Brain microvascular endothelial cell (primary cell): ENCODE results near the gene ANKRD10.

Source experiments
- DNase-seq: peaks from one replicate; pipeline ENCODE4 v3.0.0-alpha.2; 2020
- H3K27ac ChIP-seq: fragments of 250-450 bp; sonication (Bioruptor Pico); 2 replicates; pipeline ENCODE4 v1.5.1; 2020; ENCODE audit warnings: mild to moderate bottlenecking, moderate library complexity
- H3K27me3 ChIP-seq: fragments of 250-450 bp; sonication (Bioruptor Pico); replicated peaks from 2 replicates; pipeline ENCODE4 v1.5.1; 2020; ENCODE audit warnings: mild to moderate bottlenecking
- H3K36me3 ChIP-seq: fragments of 250-450 bp; sonication (Bioruptor Pico); replicated peaks from 2 replicates; pipeline ENCODE4 v1.5.1; 2020; ENCODE audit warnings: mild to moderate bottlenecking
- H3K4me3 ChIP-seq: 2 replicates; pipeline ENCODE4 v1.5.1; 2011; ENCODE audit warnings: low read depth, mild to moderate bottlenecking, control low read depth, low read length, moderate library complexity
- CTCF ChIP-seq: IDR thresholded peaks from 2 replicates; pipeline ENCODE4 v1.5.1; 2011; ENCODE audit warnings: low read depth, mild to moderate bottlenecking, moderate library complexity, low read length, control low read depth, inconsistent platforms; ENCODE audit errors: missing control alignments
- in situ Hi-C: cut with HindIII; loops from 2 replicates; pipeline ENCODE4 v1.10.0; 2017; ENCODE audit warnings: low sequenced_read_pairs, low pct_ligation_motif_present

The ANKRD10 gene

GRCh38 chr13:110866491-110867170 is 48.2 kb downstream of the ANKRD10 start:
- TF ChIP-seq CTCF: no peak
- H3K27ac ChIP-seq: no peak overlapping the region
- DNase-seq: no peak
- H3K36me3 ChIP-seq: no peaks in the 10 kb centered on the region
- in situ Hi-C loops: no loop called here
- no peak overlapping the region for H3K4me3 ChIP-seq
- no peaks in the 10 kb centered on the region for H3K27me3 ChIP-seq

GRCh38 chr13:110863685-110864084 is 51.2 kb downstream of the ANKRD10 start:
- TF ChIP-seq CTCF: no peak

GRCh38 chr13:110860983-110861382 is 53.9 kb downstream of the ANKRD10 start:
- no peak overlapping the region for H3K27ac ChIP-seq
- no peaks in the 10 kb centered on the region for H3K27me3 ChIP-seq
- in situ Hi-C loops: no loop called here
- H3K36me3 ChIP-seq: no peaks in the 10 kb centered on the region
- TF ChIP-seq CTCF: no peak
- H3K4me3 ChIP-seq: no peak overlapping the region
- DNase-seq: no peak

More at GRCh38 chr13:110863685-110864084, 51.2 kb downstream of the ANKRD10 start:
- Histone ChIP-seq H3K27ac (no peak overlapping the region), H3K4me3 (no peak overlapping the region), H3K36me3 (no peaks in the 10 kb centered on the region), H3K27me3 (no peaks in the 10 kb centered on the region)
- in situ Hi-C loops: no loop called here
- no peak for DNase-seq

GRCh38 chr13:110856942-110857835 is 57.7 kb downstream of the ANKRD10 start:
- Histone ChIP-seq H3K36me3 (no peaks in the 10 kb centered on the region), H3K4me3 (no peak overlapping the region), H3K27ac (no peak overlapping the region), H3K27me3 (no peaks in the 10 kb centered on the region)
- no peak for TF ChIP-seq CTCF
- in situ Hi-C loops: no loop called here
- DNase-seq: no peak

- H3K4me3 ChIP-seq: no peak overlapping the region
- H3K27me3 ChIP-seq: no peaks in the 10 kb centered on the region
- DNase-seq: no peak
- no peak overlapping the region for H3K27ac ChIP-seq
- no peak for TF ChIP-seq CTCF
- in situ Hi-C loops: no loop called here
- no peaks in the 10 kb centered on the region for H3K36me3 ChIP-seq
These were observed 59.5 kb downstream of the ANKRD10 start for GRCh38 chr13:110855363-110855762.
